GM12874 (cell line): ENCODE measurements around the gene HEPN1.

Experiments
- CTCF ChIP-seq: IDR thresholded peaks from 2 replicates; pipeline ENCODE4 v1.5.1; 2011; ENCODE audit warnings: low read depth, mild to moderate bottlenecking, control low read depth, low read length, moderate library complexity; ENCODE audit not compliant: insufficient read depth

HEPN1 gene

GRCh38 chr11:124874571-124875255, 44.3 kb upstream of the HEPN1 start:
- TF ChIP-seq CTCF: no peak

- no peak for TF ChIP-seq CTCF
These were observed 43.6 kb upstream of the HEPN1 start for GRCh38 chr11:124875401-124875800.

GRCh38 chr11:124875943-124876817, 42.9 kb upstream of the HEPN1 start:
- peak; percentile 84 for TF ChIP-seq CTCF

GRCh38 chr11:124876818-124877630, 42.0 kb upstream of the HEPN1 start:
- no peak for TF ChIP-seq CTCF

GRCh38 chr11:124877631-124877909, 41.5 kb upstream of the HEPN1 start:
- no peak for TF ChIP-seq CTCF

- TF ChIP-seq CTCF: no peak
These were observed 40.9 kb upstream of the HEPN1 start for GRCh38 chr11:124877910-124878758.
